NCI-H510A (cell line): ENCODE data around the gene HPS5.

Experiments
- DNase-seq: peaks from one replicate; lab custom pipeline; 2025; lab: John Stamatoyannopoulos, UW

HPS5 gene

GRCh38 chr11:18235394-18236334, 86.3 kb downstream of the HPS5 start:
- DNase-seq = no peak

- DNase-seq = no peak
Measured at GRCh38 chr11:18233912-18234311, 88.0 kb downstream of the HPS5 start.

DNA sequence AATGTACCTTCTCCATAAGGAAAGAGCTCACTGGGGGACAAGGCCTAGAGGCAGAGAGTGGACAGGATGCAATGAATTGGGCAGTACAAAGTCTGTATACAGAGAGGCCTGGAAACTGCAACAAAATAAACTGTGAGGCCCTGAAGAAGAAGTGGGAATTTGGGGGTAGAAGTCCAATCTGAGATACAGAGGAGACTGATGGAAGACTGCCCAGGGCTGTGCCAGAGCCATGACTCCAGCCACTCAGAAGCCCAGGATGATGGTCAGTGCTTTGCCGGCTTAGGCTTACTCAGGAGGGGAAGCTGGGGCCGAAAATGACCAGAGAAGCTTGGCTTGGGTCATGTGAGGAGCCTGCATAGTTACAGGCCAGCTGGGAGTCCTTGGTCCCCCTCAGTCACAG, 91.1 kb downstream of the HPS5 start:
- no peak for DNase-seq

DNA sequence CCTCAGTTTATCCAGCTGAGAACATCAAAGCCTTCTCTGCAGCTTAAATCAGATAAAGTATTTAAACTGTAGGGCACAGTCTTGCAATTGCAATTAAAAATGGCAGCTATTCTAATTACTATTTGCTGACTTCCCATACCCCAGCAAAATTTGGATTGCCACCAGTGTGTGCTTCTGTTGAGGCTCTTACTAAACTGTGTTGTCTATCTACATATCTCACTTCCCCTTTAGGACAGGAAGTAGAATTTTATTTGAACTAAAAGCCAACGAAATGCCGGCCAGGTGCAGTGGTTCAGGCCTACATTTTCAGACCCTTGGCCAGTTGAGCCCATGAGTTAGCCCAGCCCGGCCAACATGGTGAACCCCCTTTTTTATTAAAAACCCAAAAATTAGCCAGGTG, 92.4 kb downstream of the HPS5 start:
- no peak for DNase-seq
